Measurements from ENCODE around the gene KCNJ14.
A peak's percentile ranks its signal among the peaks of the same experiment; 100 is the strongest.
"Not testable (repeated sequence)": the region's sequence is repeated elsewhere in the genome, so short reads cannot be mapped to it uniquely, and the experiment has no call there.

Gene KCNJ14

GRCh38 chr19:48486706-48487105 lies 31.3 kb downstream of the KCNJ14 start:
- not testable (repeated sequence) for FAIRE-seq; DNase-seq (ENCODE audit: insufficient read length, low spot score)

DNA sequence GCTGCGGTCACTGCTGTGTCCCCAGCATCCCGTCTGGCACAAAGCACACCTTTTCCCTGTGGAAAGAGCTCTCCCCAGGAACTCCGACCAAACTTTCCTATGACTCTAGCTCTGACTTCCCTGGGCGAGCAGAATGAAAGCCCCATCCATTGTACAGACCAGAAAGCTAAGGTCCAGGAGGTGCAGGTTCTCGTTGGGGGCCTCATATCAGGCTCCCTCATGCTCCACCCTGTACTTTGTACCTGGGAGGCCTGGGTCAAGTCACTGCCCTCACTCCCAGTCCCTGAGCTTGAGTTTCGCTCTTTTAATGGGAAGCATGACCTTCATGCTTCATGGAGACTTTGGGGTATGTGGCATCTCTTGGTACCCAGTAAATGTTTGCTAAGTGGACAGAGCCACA lies 32.2 kb downstream of the KCNJ14 start:
- FAIRE-seq (no peak), DNase-seq (ENCODE audit: insufficient read length, low spot score) (no peak)

DNA sequence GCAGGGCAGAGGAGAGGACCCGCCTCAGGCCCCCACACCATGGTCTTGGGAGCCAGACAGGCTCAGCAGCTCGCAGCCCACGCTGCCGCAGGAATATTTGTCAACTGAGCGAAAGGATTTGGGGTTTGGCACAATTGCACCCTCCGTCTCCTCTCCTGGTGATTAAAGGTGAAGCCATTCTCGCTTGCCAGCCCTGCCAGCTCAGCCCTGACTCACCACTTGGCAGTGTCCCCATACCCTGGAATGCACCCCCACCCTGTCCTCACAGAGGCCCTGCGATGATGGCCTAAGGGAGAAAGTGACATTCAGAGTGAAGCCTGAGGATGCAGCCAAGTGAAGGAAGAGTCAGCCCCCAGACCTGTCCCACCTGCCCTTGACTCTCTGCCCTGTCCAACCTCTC lies 32.6 kb downstream of the KCNJ14 start:
- FAIRE-seq (no peak), DNase-seq (ENCODE audit: insufficient read length, low spot score) (no peak)

GRCh38 chr19:48488478-48488877 lies 33.1 kb downstream of the KCNJ14 start:
- FAIRE-seq; DNase-seq (ENCODE audit: insufficient read length, low spot score): not testable (repeated sequence)

GRCh38 chr19:48489608-48490216 lies 34.3 kb downstream of the KCNJ14 start:
- peak; percentile 91 for DNase-seq (ENCODE audit: insufficient read length, low spot score)

DNA sequence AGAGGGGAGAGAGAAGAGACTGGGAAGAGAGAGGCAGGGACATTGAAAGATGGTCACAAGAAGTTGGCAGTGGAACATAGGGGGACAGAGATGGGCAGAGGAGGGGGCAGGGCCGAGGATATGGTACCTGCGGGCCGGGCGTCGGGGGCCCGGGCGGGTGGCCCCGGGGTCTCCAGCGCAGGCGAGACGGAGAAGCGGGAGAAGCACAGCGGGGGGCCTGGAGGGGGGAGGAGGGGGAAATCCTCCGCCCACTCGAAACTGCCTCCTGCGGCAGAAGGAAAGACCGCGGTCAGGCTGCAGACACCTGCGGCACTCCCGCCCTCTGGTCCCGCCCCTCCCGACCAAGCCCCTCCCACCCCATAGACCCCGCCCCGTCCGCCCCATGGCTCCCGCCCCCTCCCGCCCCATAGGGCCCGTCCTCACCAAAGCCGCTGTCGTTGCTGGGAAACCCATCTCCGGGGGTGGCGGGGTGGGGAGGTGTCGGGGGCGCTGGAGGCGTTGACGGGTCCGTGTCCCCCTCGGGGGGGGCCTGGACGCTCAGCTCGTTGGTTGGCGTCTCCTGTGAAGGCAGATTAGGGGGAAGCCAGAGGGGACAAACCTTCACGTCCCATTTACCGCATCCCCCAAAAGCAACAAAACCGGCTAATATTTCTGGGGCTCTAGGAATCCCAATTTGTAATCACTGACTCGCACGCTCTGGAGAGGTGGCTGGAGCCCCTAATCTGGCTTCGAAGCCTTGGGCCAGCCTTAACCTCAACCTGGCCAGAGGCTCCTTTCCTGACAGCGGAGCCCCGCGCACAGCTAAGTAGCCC lies 35.8 kb downstream of the KCNJ14 start:
- peak; percentile 57 for FAIRE-seq
- peak; percentile 91 for DNase-seq (ENCODE audit: insufficient read length, low spot score)

More at GRCh38 chr19:48489608-48490216, 34.3 kb downstream of the KCNJ14 start:
- peak; percentile 94 for FAIRE-seq

- FAIRE-seq (no peak), DNase-seq (ENCODE audit: insufficient read length, low spot score) (no peak)
These were observed 36.4 kb downstream of the KCNJ14 start for GRCh38 chr19:48491793-48492123.

DNA sequence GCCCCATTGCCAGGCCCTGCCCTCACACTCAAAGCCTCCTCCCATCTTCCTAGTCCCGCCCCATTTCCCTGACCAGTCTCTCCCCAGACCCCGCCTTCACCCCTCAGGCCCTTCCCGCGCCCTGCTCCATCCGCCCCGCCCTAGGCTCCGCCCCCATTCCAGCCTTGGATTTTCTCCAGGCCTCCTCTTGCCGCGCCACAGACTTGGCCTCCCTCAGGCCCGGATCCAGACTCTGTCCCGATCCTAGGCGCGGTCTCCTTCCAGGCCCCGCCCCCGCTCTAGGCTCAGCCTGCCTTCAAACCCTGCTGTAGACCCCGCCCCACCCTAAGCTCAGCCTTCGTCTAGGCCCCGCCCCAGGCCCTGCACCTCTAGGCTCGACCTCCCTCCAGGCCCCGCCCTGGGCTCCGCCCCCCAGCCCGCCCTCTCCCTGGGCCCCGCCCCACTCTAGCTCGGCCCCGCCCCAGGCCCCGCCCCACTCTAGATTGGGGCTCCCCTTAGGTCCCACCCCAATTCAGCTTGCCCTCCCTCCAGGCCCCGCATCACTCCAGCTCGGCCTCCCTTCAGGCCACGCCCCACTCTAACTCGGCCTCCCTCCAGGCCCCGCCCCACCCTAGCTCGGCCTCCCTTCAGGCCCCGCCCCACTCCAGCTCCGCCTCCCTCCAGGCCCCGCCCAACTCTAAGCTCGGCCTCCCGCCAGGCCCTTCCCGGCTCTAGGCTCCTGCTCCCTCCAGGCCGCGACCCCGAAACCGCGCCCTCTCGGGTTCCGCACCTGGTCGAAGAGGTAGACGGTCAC lies 37.7 kb downstream of the KCNJ14 start:
- peak; percentile 98 for DNase-seq (ENCODE audit: insufficient read length, low spot score)
- FAIRE-seq, result peak; percentile 91

DNA sequence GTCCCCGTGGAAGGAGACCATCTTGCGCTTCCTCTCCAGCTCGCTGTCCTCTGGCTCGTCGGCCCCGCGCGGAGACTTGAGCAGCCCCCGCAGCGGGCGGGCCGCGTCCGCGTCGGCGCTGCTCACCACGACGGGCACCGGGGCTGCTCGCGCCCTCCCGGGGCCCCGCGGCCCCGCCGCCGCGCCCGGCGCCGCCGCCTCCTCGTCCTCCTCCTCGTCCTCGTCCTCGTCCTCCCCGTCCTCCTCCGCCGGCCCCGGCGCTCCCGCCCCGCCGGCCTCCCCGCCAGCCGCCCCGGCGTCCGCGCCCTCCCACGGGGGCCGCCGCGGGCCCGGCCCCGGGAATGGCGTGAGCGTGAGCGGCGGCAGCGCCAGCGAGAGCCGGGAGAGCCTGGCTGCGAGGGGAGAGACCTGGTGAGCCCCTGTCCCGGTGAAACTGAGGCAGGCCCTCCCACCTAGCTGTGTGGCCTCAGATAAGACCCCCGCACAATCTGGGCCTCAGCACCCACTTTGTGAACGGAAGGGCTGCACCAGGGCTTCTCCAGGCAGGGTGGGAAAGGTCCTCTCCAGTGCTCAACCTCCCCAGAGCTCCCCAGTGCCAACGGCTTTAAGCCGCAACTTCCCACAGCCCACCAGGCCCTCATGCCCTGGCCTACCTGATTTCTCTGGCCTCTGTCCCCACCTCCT lies 38.5 kb downstream of the KCNJ14 start:
- FAIRE-seq, result no peak
- no peak for DNase-seq (ENCODE audit: insufficient read length, low spot score)

GRCh38 chr19:48495396-48495795 lies 40.0 kb downstream of the KCNJ14 start:
- FAIRE-seq (no peak), DNase-seq (ENCODE audit: insufficient read length, low spot score) (no peak)

GRCh38 chr19:48496959-48497727 lies 41.8 kb downstream of the KCNJ14 start:
- FAIRE-seq (no peak), DNase-seq (ENCODE audit: insufficient read length, low spot score) (no peak)

- no peak for DNase-seq (ENCODE audit: insufficient read length, low spot score)
- FAIRE-seq, result no peak
These were observed 42.6 kb downstream of the KCNJ14 start for GRCh38 chr19:48497728-48498594.

DNA sequence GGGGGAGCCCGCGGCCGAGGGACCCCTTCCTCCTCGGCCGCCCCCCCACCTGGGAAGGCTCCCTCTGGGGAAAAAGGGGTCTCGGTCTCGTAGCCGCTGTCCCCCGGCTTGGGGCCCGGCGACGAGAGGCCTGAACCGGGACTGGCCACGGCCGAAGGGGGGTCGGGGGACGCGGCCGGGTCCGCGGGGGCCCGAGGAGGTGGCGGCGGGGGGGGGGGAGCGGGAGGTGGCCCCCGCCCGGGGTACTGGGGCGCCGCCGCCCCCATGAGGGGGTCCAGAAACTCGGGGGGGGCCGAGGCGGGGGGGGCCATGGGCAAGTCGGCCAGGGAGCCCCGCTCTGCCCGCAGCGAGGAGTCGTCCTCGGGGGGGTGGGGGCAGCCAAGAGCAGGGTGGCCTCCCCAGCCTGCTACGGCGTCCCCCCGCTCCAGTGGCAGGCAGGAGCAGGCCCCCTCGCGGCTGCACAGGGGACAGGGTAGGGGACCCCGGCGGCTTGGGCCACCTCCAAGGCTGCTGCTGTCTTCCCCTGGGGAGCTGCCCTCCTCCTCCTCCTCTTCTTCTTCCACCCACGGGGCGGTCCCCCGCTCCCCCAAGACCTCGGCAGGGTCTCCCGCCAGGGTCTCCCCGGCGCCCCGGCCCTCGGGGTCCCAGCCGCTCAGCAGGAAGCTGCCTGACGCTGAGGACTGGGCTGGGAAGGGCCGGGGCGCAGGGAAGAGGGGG lies 43.4 kb downstream of the KCNJ14 start:
- DNase-seq (ENCODE audit: insufficient read length, low spot score), result no peak

GRCh38 chr19:48499316-48500090 lies 44.1 kb downstream of the KCNJ14 start:
- FAIRE-seq, result no peak
- DNase-seq (ENCODE audit: insufficient read length, low spot score), result no peak

More for the DNA sequence above, 43.4 kb downstream of the KCNJ14 start:
- FAIRE-seq, result no peak

DNA sequence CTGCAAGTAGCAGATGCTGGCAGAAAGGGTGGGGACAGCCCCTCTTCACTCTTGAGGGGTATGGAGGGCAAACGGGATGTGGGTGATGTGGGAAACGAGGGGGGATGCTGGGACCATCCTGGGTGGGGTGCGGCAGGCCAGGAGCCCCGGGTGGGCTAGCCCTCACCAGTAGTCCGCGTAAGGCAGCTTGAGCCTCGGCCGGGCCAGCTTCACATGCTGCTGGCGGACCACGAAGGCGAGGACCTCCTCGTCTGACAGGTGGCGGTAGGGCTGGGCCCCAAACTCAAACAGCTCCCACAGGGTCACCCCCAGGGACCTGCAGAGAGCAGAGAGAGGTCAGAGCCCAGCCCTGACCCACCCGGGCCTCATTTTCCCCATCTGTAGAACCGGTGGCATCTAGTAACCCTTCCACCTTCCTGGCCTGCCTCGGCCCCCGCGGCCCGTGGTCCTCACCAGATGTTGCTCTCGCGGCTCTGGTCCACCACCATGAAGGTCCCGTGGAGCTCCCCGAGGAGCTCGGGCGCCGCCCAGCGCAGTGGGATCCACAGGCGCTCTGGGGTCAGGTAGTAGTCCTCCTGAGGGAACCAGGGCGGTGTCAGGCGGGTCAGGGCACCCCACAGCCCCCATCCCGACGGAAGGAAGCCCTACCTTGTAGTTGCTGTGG lies 45.6 kb downstream of the KCNJ14 start:
- FAIRE-seq (no peak), DNase-seq (ENCODE audit: insufficient read length, low spot score) (no peak)

- peak; percentile 85 for FAIRE-seq
- DNase-seq (ENCODE audit: insufficient read length, low spot score), result peak; percentile 72
These were observed 46.3 kb downstream of the KCNJ14 start for GRCh38 chr19:48501494-48502349.

Data from GM19239 (cell line).